ENCODE measurements around the gene S100G.

Gene S100G

GRCh38 chrX:16664626-16665025 lies 14.7 kb downstream of the S100G start:
- 73 to 88% methylated on average over 1 of the region's 2 CpGs for WGBS, 2 experiments
- H3K36me3 ChIP-seq (ENCODE audit: control insufficient read depth, insufficient read depth, low read length): no peaks in the 10 kb centered on the region
- no peak overlapping the region for H3K27ac ChIP-seq (ENCODE audit: insufficient read depth, low read depth, low read length, poor library complexity, severe bottlenecking)
- H3K4me3 ChIP-seq (ENCODE audit: insufficient read depth, low read depth, low read length): no peak overlapping the region
- H3K9me3 ChIP-seq (ENCODE audit: control insufficient read depth, low read length): no peaks in the 10 kb centered on the region
- no peaks in the 10 kb centered on the region for H3K4me1 ChIP-seq (ENCODE audit: control insufficient read depth, insufficient read depth, low read length)
- no peaks in the 10 kb centered on the region for H3K27me3 ChIP-seq (ENCODE audit: control insufficient read depth, insufficient read depth, low read length, poor library complexity, severe bottlenecking)

GRCh38 chrX:16665089-16665488 lies 15.1 kb downstream of the S100G start:
- Histone ChIP-seq H3K27me3 (ENCODE audit: control insufficient read depth, insufficient read depth, low read length, poor library complexity, severe bottlenecking) (no peaks in the 10 kb centered on the region), H3K9me3 (ENCODE audit: control insufficient read depth, low read length) (no peaks in the 10 kb centered on the region), H3K4me1 (ENCODE audit: control insufficient read depth, insufficient read depth, low read length) (no peaks in the 10 kb centered on the region), H3K36me3 (ENCODE audit: control insufficient read depth, insufficient read depth, low read length) (no peaks in the 10 kb centered on the region), H3K4me3 (ENCODE audit: insufficient read depth, low read depth, low read length) (no peak overlapping the region), H3K27ac (ENCODE audit: insufficient read depth, low read depth, low read length, poor library complexity, severe bottlenecking) (no peak overlapping the region)
- WGBS, 2 experiments: no CpG with 5 or more reads among the region's 2 CpGs

- WGBS, 2 experiments: 75 to 77% methylated on average over 4 of the region's 4 CpGs
- no peaks in the 10 kb centered on the region for H3K36me3 ChIP-seq (ENCODE audit: control insufficient read depth, insufficient read depth, low read length)
- H3K4me1 ChIP-seq (ENCODE audit: control insufficient read depth, insufficient read depth, low read length): no peaks in the 10 kb centered on the region
- no peaks in the 10 kb centered on the region for H3K27me3 ChIP-seq (ENCODE audit: control insufficient read depth, insufficient read depth, low read length, poor library complexity, severe bottlenecking)
- H3K27ac ChIP-seq (ENCODE audit: insufficient read depth, low read depth, low read length, poor library complexity, severe bottlenecking): no peak overlapping the region
- no peaks in the 10 kb centered on the region for H3K9me3 ChIP-seq (ENCODE audit: control insufficient read depth, low read length)
- H3K4me3 ChIP-seq (ENCODE audit: insufficient read depth, low read depth, low read length): no peak overlapping the region
Observed at GRCh38 chrX:16666541-16666940, 16.6 kb downstream of the S100G start.

- Histone ChIP-seq H3K4me3 (ENCODE audit: insufficient read depth, low read depth, low read length) (no peak overlapping the region), H3K27ac (ENCODE audit: insufficient read depth, low read depth, low read length, poor library complexity, severe bottlenecking) (no peak overlapping the region), H3K27me3 (ENCODE audit: control insufficient read depth, insufficient read depth, low read length, poor library complexity, severe bottlenecking) (no peaks in the 10 kb centered on the region), H3K36me3 (ENCODE audit: control insufficient read depth, insufficient read depth, low read length) (no peaks in the 10 kb centered on the region), H3K9me3 (ENCODE audit: control insufficient read depth, low read length) (no peaks in the 10 kb centered on the region), H3K4me1 (ENCODE audit: control insufficient read depth, insufficient read depth, low read length) (no peaks in the 10 kb centered on the region)
Observed at GRCh38 chrX:16671005-16671404, 21.0 kb downstream of the S100G start.

GRCh38 chrX:16678689-16679088 lies 28.7 kb downstream of the S100G start:
- WGBS, 2 experiments: 89 to 92% methylated on average over 11 of the region's 11 CpGs
- Histone ChIP-seq H3K27me3 (ENCODE audit: control insufficient read depth, insufficient read depth, low read length, poor library complexity, severe bottlenecking) (no peaks in the 10 kb centered on the region), H3K4me3 (ENCODE audit: insufficient read depth, low read depth, low read length) (no peak overlapping the region), H3K27ac (ENCODE audit: insufficient read depth, low read depth, low read length, poor library complexity, severe bottlenecking) (no peak overlapping the region), H3K4me1 (ENCODE audit: control insufficient read depth, insufficient read depth, low read length) (no peaks in the 10 kb centered on the region), H3K9me3 (ENCODE audit: control insufficient read depth, low read length) (no peaks in the 10 kb centered on the region), H3K36me3 (ENCODE audit: control insufficient read depth, insufficient read depth, low read length) (peaks cover 9% of the 10 kb centered on the region)

GRCh38 chrX:16683007-16683664 lies 33.2 kb downstream of the S100G start:
- Histone ChIP-seq H3K27me3 (ENCODE audit: control insufficient read depth, insufficient read depth, low read length, poor library complexity, severe bottlenecking) (no peaks in the 10 kb centered on the region), H3K4me3 (ENCODE audit: insufficient read depth, low read depth, low read length) (no peak overlapping the region), H3K4me1 (ENCODE audit: control insufficient read depth, insufficient read depth, low read length) (no peaks in the 10 kb centered on the region), H3K27ac (ENCODE audit: insufficient read depth, low read depth, low read length, poor library complexity, severe bottlenecking) (no peak overlapping the region), H3K36me3 (ENCODE audit: control insufficient read depth, insufficient read depth, low read length) (peaks cover 14% of the 10 kb centered on the region), H3K9me3 (ENCODE audit: control insufficient read depth, low read length) (no peaks in the 10 kb centered on the region)
- 91% methylated on average over 6 of the region's 7 CpGs for WGBS, 2 experiments

GRCh38 chrX:16687514-16687913 lies 37.6 kb downstream of the S100G start:
- Histone ChIP-seq H3K4me1 (ENCODE audit: control insufficient read depth, insufficient read depth, low read length) (no peaks in the 10 kb centered on the region), H3K36me3 (ENCODE audit: control insufficient read depth, insufficient read depth, low read length) (peaks cover 21% of the 10 kb centered on the region), H3K27me3 (ENCODE audit: control insufficient read depth, insufficient read depth, low read length, poor library complexity, severe bottlenecking) (no peaks in the 10 kb centered on the region), H3K9me3 (ENCODE audit: control insufficient read depth, low read length) (no peaks in the 10 kb centered on the region), H3K27ac (ENCODE audit: insufficient read depth, low read depth, low read length, poor library complexity, severe bottlenecking) (no peak overlapping the region), H3K4me3 (ENCODE audit: insufficient read depth, low read depth, low read length) (no peak overlapping the region)
- WGBS, 2 experiments: 100% methylated on average over 1 to 2 of the region's 3 CpGs

- 72 to 75% methylated on average over 4 to 9 of the region's 10 CpGs for WGBS, 2 experiments
- Histone ChIP-seq H3K36me3 (ENCODE audit: control insufficient read depth, insufficient read depth, low read length) (peaks cover 10% of the 10 kb centered on the region), H3K27ac (ENCODE audit: insufficient read depth, low read depth, low read length, poor library complexity, severe bottlenecking) (no peak overlapping the region), H3K9me3 (ENCODE audit: control insufficient read depth, low read length) (no peaks in the 10 kb centered on the region), H3K27me3 (ENCODE audit: control insufficient read depth, insufficient read depth, low read length, poor library complexity, severe bottlenecking) (no peaks in the 10 kb centered on the region), H3K4me1 (ENCODE audit: control insufficient read depth, insufficient read depth, low read length) (no peaks in the 10 kb centered on the region), H3K4me3 (ENCODE audit: insufficient read depth, low read depth, low read length) (no peak overlapping the region)
Observed at GRCh38 chrX:16695079-16695676, 45.2 kb downstream of the S100G start.

GRCh38 chrX:16696956-16697355 lies 47.0 kb downstream of the S100G start:
- Histone ChIP-seq H3K9me3 (ENCODE audit: control insufficient read depth, low read length) (no peaks in the 10 kb centered on the region), H3K4me3 (ENCODE audit: insufficient read depth, low read depth, low read length) (no peak overlapping the region), H3K36me3 (ENCODE audit: control insufficient read depth, insufficient read depth, low read length) (peaks cover 8% of the 10 kb centered on the region), H3K4me1 (ENCODE audit: control insufficient read depth, insufficient read depth, low read length) (no peaks in the 10 kb centered on the region), H3K27me3 (ENCODE audit: control insufficient read depth, insufficient read depth, low read length, poor library complexity, severe bottlenecking) (no peaks in the 10 kb centered on the region), H3K27ac (ENCODE audit: insufficient read depth, low read depth, low read length, poor library complexity, severe bottlenecking) (no peak overlapping the region)
- WGBS, 2 experiments: 91 to 98% methylated on average over 3 of the region's 3 CpGs

GRCh38 chrX:16699389-16699788 lies 49.4 kb downstream of the S100G start:
- Histone ChIP-seq H3K36me3 (ENCODE audit: control insufficient read depth, insufficient read depth, low read length) (peaks cover 4% of the 10 kb centered on the region), H3K4me1 (ENCODE audit: control insufficient read depth, insufficient read depth, low read length) (no peaks in the 10 kb centered on the region), H3K4me3 (ENCODE audit: insufficient read depth, low read depth, low read length) (no peak overlapping the region), H3K9me3 (ENCODE audit: control insufficient read depth, low read length) (no peaks in the 10 kb centered on the region), H3K27ac (ENCODE audit: insufficient read depth, low read depth, low read length, poor library complexity, severe bottlenecking) (no peak overlapping the region), H3K27me3 (ENCODE audit: control insufficient read depth, insufficient read depth, low read length, poor library complexity, severe bottlenecking) (no peaks in the 10 kb centered on the region)
- 95 to 97% methylated on average over 6 of the region's 6 CpGs for WGBS, 2 experiments

All from ectodermal cell (in vitro differentiated cells).